Dedifferentiated amniotic fluid mesenchymal stem cell (primary cell): ENCODE data around the gene RAB35.

Experiments
- DNase-seq: peaks from one replicate; pipeline ENCODE4 v3.0.0-alpha.2; 2016; ENCODE audit errors: extremely low spot score

Gene RAB35

GRCh38 chr12:120116441-120116791, at the start of gene RAB35:
RAB35 (minus strand) TSS chr12:120116753; CDS start chr12:120116650, 103 bp downstream.
- no peak for DNase-seq

- DNase-seq: no peak
These were observed 47.7 kb upstream of the RAB35 start for GRCh38 chr12:120164293-120164692.

- no peak for DNase-seq
These were observed 46.2 kb upstream of the RAB35 start for GRCh38 chr12:120162763-120163162.

- no peak for DNase-seq
These were observed 45.3 kb upstream of the RAB35 start for GRCh38 chr12:120161852-120162251.

GRCh38 chr12:120159509-120160237, 43.1 kb upstream of the RAB35 start:
- DNase-seq: no peak

- DNase-seq: no peak
These were observed 41.8 kb upstream of the RAB35 start for GRCh38 chr12:120158351-120158750.

GRCh38 chr12:120157678-120158077, 41.1 kb upstream of the RAB35 start:
- no peak for DNase-seq

GRCh38 chr12:120156315-120157259, 40.0 kb upstream of the RAB35 start:
- no peak for DNase-seq

GRCh38 chr12:120155072-120155471, 38.5 kb upstream of the RAB35 start:
- DNase-seq: no peak

- no peak for DNase-seq
These were observed 34.5 kb upstream of the RAB35 start for GRCh38 chr12:120150919-120151525.

- DNase-seq: no peak
These were observed 31.5 kb upstream of the RAB35 start for GRCh38 chr12:120148011-120148410.

- no peak for DNase-seq
These were observed 28.6 kb upstream of the RAB35 start for GRCh38 chr12:120145164-120145563.

- DNase-seq: no peak
These were observed 27.7 kb upstream of the RAB35 start for GRCh38 chr12:120144215-120144614.

GRCh38 chr12:120142231-120142877, 25.8 kb upstream of the RAB35 start:
- DNase-seq: no peak

- DNase-seq: no peak
These were observed 24.8 kb upstream of the RAB35 start for GRCh38 chr12:120141336-120141735.

GRCh38 chr12:120140603-120141002, 24.1 kb upstream of the RAB35 start:
- no peak for DNase-seq

- DNase-seq: no peak
These were observed 23.4 kb upstream of the RAB35 start for GRCh38 chr12:120139958-120140357.

- DNase-seq: no peak
These were observed 21.8 kb upstream of the RAB35 start for GRCh38 chr12:120138366-120138765.

GRCh38 chr12:120137833-120138232, 21.3 kb upstream of the RAB35 start:
- DNase-seq: no peak

- DNase-seq: no peak
These were observed 19.7 kb upstream of the RAB35 start for GRCh38 chr12:120136093-120136770.

GRCh38 chr12:120134307-120134980, 17.9 kb upstream of the RAB35 start:
- DNase-seq: no peak
